ENCODE data around the gene SPACA6.

DNA sequence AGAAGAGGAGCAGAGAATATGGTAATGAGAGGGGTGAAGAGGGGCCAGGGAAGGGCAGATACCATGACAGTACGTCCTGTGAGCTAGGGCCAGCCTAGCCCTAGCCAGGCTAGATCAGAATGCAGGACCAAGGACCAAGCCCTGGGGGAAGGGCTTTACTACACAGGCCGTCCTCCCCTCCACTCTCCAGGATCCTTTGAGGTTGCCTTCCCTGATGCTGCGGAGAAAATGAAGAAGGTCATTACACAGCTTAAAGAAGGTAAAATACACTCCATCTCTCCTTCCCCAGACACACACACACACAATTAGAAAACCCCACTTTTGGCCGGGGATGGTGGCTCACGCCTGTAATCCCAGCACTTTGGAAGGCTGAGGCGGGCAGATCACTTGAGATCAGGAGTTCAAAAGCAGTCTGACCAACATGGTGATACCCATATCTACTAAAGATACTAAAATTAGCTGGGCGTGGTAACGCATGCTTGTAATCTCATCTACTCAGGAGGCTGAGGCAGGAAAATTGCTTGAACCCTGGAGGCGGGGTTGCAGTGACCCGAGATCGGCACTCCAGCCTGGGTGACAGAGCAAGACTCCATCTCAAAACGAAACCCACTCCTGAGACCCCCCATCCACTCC, 8.5 kb downstream of the SPACA6 start:
- no peak for TF ChIP-seq POLR2A (IDR thresholded peaks at IDR 0.05)
- TF ChIP-seq, protein P1, sequence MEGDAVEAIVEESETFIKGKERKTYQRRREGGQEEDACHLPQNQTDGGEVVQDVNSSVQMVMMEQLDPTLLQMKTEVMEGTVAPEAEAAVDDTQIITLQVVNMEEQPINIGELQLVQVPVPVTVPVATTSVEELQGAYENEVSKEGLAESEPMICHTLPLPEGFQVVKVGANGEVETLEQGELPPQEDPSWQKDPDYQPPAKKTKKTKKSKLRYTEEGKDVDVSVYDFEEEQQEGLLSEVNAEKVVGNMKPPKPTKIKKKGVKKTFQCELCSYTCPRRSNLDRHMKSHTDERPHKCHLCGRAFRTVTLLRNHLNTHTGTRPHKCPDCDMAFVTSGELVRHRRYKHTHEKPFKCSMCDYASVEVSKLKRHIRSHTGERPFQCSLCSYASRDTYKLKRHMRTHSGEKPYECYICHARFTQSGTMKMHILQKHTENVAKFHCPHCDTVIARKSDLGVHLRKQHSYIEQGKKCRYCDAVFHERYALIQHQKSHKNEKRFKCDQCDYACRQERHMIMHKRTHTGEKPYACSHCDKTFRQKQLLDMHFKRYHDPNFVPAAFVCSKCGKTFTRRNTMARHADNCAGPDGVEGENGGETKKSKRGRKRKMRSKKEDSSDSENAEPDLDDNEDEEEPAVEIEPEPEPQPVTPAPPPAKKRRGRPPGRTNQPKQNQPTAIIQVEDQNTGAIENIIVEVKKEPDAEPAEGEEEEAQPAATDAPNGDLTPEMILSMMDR (IDR thresholded peaks at IDR 0.05), result no peak
- no peak for TF ChIP-seq EP300 (IDR thresholded peaks at IDR 0.05)
